Left ventricle myocardium inferior (tissue), 1 donor: ENCODE data around the gene RUNX1. TPM values are rescaled to one million over a fixed set of nuclear protein-coding genes. Genes with fewer than 3 reads are reported as not detected.

ENCODE experiments used
- DNase-seq: peaks from one replicate; pipeline ENCODE4 v3.0.0-alpha.2; 2020
- H3K27ac ChIP-seq: fragments of 200-600 bp; replicated peaks from 2 replicates; pipeline ENCODE4 v1.8.0; 2021
- H3K27me3 ChIP-seq: fragments of 200-600 bp; 2 replicates; pipeline ENCODE4 v1.8.0; 2021; ENCODE audit warnings: low read depth
- H3K36me3 ChIP-seq: fragments of 200-600 bp; 2 replicates; pipeline ENCODE4 v1.8.0; 2021
- H3K4me1 ChIP-seq: fragments of 200-600 bp; 2 replicates; pipeline ENCODE4 v1.8.0; 2021
- H3K4me3 ChIP-seq: fragments of 200-600 bp; 2 replicates; pipeline ENCODE4 v1.8.0; 2021; ENCODE audit warnings: mild to moderate bottlenecking, moderate library complexity
- H3K9me3 ChIP-seq: fragments of 200-600 bp; replicated peaks from 2 replicates; pipeline ENCODE4 v1.8.0; 2021
- CTCF ChIP-seq: fragments of 200-600 bp; IDR thresholded peaks from 2 replicates; pipeline ENCODE4 v1.8.0; 2021; ENCODE audit warnings: antibody characterized with exemption, mild to moderate bottlenecking, borderline replicate concordance
- intact Hi-C: fragments of 100-400 bp; cut with micrococcal nuclease; formaldehyde crosslinking; loops from one replicate; pipeline ENCODE4 v1.11.0; 2022
- total RNA-seq: library from RNA; stranded (reverse); fragmentation: NEBNext Ultra II Directional; extraction: Animal tissue kit (Norgen Biotek cat#: 25700); gene quantifications from one replicate; pipeline ENCODE4 v1.2.1, GENCODE V29; 2021
- donor health status: DM: no; HTN: yes; CAD: no; lungs with severe emphysema.

Gene RUNX1
- total RNA-seq, 1 donor from 2014 or later, result 1.5 TPM

- H3K27ac ChIP-seq, result peak overlapping the region; percentile 87
- peaks cover 92% of the 10 kb centered on the region for H3K27me3 ChIP-seq
- no peak for TF ChIP-seq CTCF
- peak overlapping the region; percentile 75 for H3K4me3 ChIP-seq
- H3K9me3 ChIP-seq, result no peaks in the 10 kb centered on the region
- DNase-seq, result no peak
- intact Hi-C loops, result no loop called here
- H3K4me1 ChIP-seq, result peaks cover 57% of the 10 kb centered on the region
- H3K36me3 ChIP-seq, result no peaks in the 10 kb centered on the region
These were observed 162.0 kb downstream of the RUNX1 start for GRCh38 chr21:34887105-34887442.

GRCh38 chr21:34886240-34887104 is 162.6 kb downstream of the RUNX1 start:
- peak; percentile 27 for DNase-seq
- Histone ChIP-seq H3K4me1 (peaks cover 56% of the 10 kb centered on the region), H3K9me3 (no peaks in the 10 kb centered on the region), H3K27me3 (peaks cover 90% of the 10 kb centered on the region), H3K4me3 (peak overlapping the region; percentile 75), H3K27ac (peak overlapping the region; percentile 87), H3K36me3 (no peaks in the 10 kb centered on the region)
- no peak for TF ChIP-seq CTCF
- intact Hi-C loops, result no loop called here

- H3K27ac ChIP-seq, result peak overlapping the region; percentile 87
- peaks cover 90% of the 10 kb centered on the region for H3K27me3 ChIP-seq
- intact Hi-C loops, result no loop called here
- DNase-seq, result no peak
- no peaks in the 10 kb centered on the region for H3K36me3 ChIP-seq
- TF ChIP-seq CTCF, result no peak
- H3K4me3 ChIP-seq, result peak overlapping the region; percentile 75
- no peaks in the 10 kb centered on the region for H3K9me3 ChIP-seq
- H3K4me1 ChIP-seq, result peaks cover 48% of the 10 kb centered on the region
These were observed 163.4 kb downstream of the RUNX1 start for GRCh38 chr21:34885626-34886239.

GRCh38 chr21:34885125-34885524 is 164.0 kb downstream of the RUNX1 start:
- intact Hi-C loops, result no loop called here
- H3K4me3 ChIP-seq, result peak overlapping the region; percentile 75
- no peak for DNase-seq
- H3K27ac ChIP-seq, result no peak overlapping the region
- no peak for TF ChIP-seq CTCF
- no peaks in the 10 kb centered on the region for H3K36me3 ChIP-seq
- H3K27me3 ChIP-seq, result peaks cover 88% of the 10 kb centered on the region
- H3K4me1 ChIP-seq, result peaks cover 42% of the 10 kb centered on the region
- H3K9me3 ChIP-seq, result no peaks in the 10 kb centered on the region

- H3K27me3 ChIP-seq, result peaks cover 82% of the 10 kb centered on the region
- H3K4me1 ChIP-seq, result peaks cover 36% of the 10 kb centered on the region
- H3K4me3 ChIP-seq, result peak overlapping the region; percentile 75
- no peaks in the 10 kb centered on the region for H3K36me3 ChIP-seq
- no peaks in the 10 kb centered on the region for H3K9me3 ChIP-seq
- intact Hi-C loops, result no loop called here
- no peak for TF ChIP-seq CTCF
- no peak for DNase-seq
- H3K27ac ChIP-seq, result no peak overlapping the region
These were observed 164.7 kb downstream of the RUNX1 start for GRCh38 chr21:34884346-34884929.
